Mesodermal cell (in vitro differentiated cells): ENCODE measurements around the gene TRAF5.
"Not testable (repeated sequence)": the region's sequence is repeated elsewhere in the genome, so short reads cannot be mapped to it uniquely, and the experiment has no call there.

Experiments
- H3K27ac ChIP-seq: 2 replicates; pipeline ENCODE4 v1.7.0; 2013; ENCODE audit warnings: mild to moderate bottlenecking, low read depth, low read length, moderate library complexity; ENCODE audit not compliant: severe bottlenecking
- H3K36me3 ChIP-seq: 2 replicates; pipeline ENCODE4 v1.7.1; 2013; ENCODE audit warnings: mild to moderate bottlenecking, low read length, moderate library complexity; ENCODE audit not compliant: control insufficient read depth, insufficient read depth
- H3K4me1 ChIP-seq: one replicate; pipeline ENCODE4 v1.7.1; 2013; ENCODE audit warnings: mild to moderate bottlenecking, low read length; ENCODE audit not compliant: insufficient read depth, control insufficient read depth, poor library complexity, severe bottlenecking
- H3K4me3 ChIP-seq: 2 replicates; pipeline ENCODE4 v1.7.0; 2013; ENCODE audit warnings: low read length, control low read depth, mild to moderate bottlenecking; ENCODE audit not compliant: insufficient read depth, poor library complexity, severe bottlenecking; ENCODE audit errors: extremely low read depth
- H3K9me3 ChIP-seq: 2 replicates; pipeline ENCODE4 v1.7.1; 2013; ENCODE audit warnings: mild to moderate bottlenecking, low read length, moderate library complexity; ENCODE audit not compliant: control insufficient read depth
- WGBS, 2 experiments: methylation state at CpG; one replicate each; pipeline ENCODE4 v1.1.5; 2013; ENCODE audit warnings: missing lambda C conversion rate in 2 of 2; ENCODE audit not compliant: insufficient coverage in 2 of 2; 5-methylcytosine and 5-hydroxymethylcytosine counted together

TRAF5 gene

DNA sequence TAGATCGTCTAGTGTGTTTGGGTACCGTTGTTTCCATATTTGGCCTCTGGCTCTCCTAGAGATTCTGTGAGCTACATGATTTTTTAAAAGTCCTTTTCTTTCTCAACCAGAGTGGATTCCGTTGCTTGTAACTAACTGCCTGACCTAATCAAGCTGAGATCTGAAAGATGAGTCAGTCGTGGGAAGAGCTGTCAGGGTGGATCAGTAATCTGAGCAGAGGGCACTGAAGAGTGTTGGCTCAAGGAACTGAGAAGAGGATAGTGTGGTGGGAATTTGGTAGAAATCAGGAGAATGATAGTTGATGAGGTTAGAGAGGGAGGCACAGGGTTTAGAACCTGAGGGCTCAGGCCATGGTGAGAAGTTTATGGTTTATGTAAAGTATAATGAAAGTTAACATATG is 52.2 kb downstream of the TRAF5 start:
- no peaks in the 10 kb centered on the region for H3K36me3 ChIP-seq
- H3K4me3 ChIP-seq = no peak overlapping the region
- H3K4me1 ChIP-seq = peaks cover 30% of the 10 kb centered on the region
- H3K27ac ChIP-seq = no peak overlapping the region
- WGBS, 2 experiments = 43 to 78% methylated on average over 1 to 4 of the region's 4 CpGs
- no peaks in the 10 kb centered on the region for H3K9me3 ChIP-seq

DNA sequence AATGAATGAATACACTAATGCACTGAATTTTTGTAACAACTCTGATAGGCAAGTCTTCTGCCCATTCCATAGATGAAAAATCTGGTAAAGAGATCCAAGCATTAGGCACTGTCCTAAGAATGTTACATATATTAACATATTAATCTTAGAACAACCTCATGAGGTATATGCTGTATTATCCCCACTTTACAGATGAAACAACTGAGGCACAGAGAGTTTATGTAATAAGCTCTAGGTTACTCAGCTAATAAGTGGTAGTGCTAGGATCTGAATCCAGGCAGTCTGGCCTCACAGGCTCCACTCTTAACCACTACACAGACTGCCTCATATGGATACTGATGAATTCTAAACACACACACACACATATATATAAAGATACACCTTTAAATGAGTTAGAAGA is 52.8 kb downstream of the TRAF5 start:
- H3K36me3 ChIP-seq = no peaks in the 10 kb centered on the region
- peaks cover 30% of the 10 kb centered on the region for H3K4me1 ChIP-seq
- H3K27ac ChIP-seq = no peak overlapping the region
- H3K9me3 ChIP-seq = no peaks in the 10 kb centered on the region
- no peak overlapping the region for H3K4me3 ChIP-seq

- 90 to 91% methylated on average over 3 of the region's 5 CpGs for WGBS, 2 experiments
- peaks cover 27% of the 10 kb centered on the region for H3K4me1 ChIP-seq
These were observed 55.0 kb downstream of the TRAF5 start for GRCh38 chr1:211381481-211382181.

DNA sequence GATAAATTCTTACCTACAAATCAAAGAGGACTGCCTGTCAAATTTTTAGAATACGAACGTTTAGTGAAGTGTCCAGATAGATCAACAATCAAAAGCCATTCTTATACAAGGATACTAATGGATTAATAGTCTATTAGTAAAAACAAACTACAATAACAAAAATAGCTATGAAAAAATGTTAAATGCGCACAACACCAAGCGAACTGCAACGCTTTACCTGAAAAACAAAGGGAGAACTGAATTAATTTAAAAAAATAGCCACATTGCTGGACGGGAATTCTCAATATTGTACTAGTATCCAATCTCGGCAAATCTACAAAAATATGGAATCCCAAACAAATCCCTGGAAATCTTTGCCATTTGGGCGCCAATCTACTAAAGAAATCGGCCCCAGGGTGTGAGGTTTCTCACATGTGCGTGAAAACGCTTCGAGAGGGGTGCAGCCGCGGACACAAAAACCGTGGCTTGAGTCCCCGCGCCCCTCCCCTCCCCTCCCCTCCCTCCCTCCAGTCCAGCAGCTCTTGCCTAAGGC is 55.6 kb downstream of the TRAF5 start:
- H3K4me1 ChIP-seq = peaks cover 21% of the 10 kb centered on the region
- WGBS, 2 experiments = 12 to 42% methylated on average over 2 to 5 of the region's 17 CpGs
- peak overlapping the region; percentile 93 for H3K27ac ChIP-seq
- H3K9me3 ChIP-seq = no peaks in the 10 kb centered on the region
- no peaks in the 10 kb centered on the region for H3K36me3 ChIP-seq
- peak overlapping the region; percentile 59 for H3K4me3 ChIP-seq

More at GRCh38 chr1:211381481-211382181, 55.0 kb downstream of the TRAF5 start:
- Histone ChIP-seq H3K27ac (no peak overlapping the region), H3K9me3 (no peaks in the 10 kb centered on the region), H3K4me3 (no peak overlapping the region), H3K36me3 (no peaks in the 10 kb centered on the region)

GRCh38 chr1:211382714-211383480 is 56.3 kb downstream of the TRAF5 start:
- H3K4me3 ChIP-seq = peak overlapping the region; percentile 59
- WGBS, 2 experiments = 12 to 18% methylated on average over 44 to 45 of the region's 49 CpGs
- peak overlapping the region; percentile 93 for H3K27ac ChIP-seq
- H3K9me3 ChIP-seq = no peaks in the 10 kb centered on the region
- no peaks in the 10 kb centered on the region for H3K36me3 ChIP-seq
- H3K4me1 ChIP-seq = peaks cover 14% of the 10 kb centered on the region

DNA sequence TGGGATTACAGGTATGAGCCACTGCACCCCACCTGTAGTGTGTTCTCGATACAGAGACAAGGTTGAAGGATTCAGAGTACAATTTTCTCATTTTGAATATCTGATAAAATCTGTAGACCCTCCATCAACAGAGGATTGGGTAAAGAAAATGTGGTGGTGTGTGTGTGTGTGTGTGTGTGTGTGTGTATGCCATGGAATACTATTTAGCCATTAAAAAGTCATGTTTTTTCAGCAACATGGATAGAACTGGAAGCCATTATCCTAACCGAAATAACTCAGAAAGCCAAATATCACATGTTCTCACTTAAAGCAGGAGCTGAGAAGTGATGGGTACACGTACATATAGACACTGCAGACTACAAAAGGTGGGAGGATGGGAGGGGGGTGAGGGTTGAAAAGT is 57.9 kb downstream of the TRAF5 start:
- Histone ChIP-seq H3K27ac (no peak overlapping the region), H3K4me3 (no peak overlapping the region), H3K9me3 (no peaks in the 10 kb centered on the region), H3K36me3 (no peaks in the 10 kb centered on the region), H3K4me1 (peaks cover 4% of the 10 kb centered on the region)
- WGBS, 2 experiments = 100% methylated on average over 1 of the region's 3 CpGs; no CpG with 5 or more reads in 1 of the 2 experiments

GRCh38 chr1:211386921-211387320 is 60.3 kb downstream of the TRAF5 start:
- H3K4me3 ChIP-seq = no peak overlapping the region
- no CpG with 5 or more reads among the region's 2 CpGs for WGBS, 2 experiments
- H3K27ac ChIP-seq = no peak overlapping the region
- H3K4me1 ChIP-seq = peaks cover 4% of the 10 kb centered on the region
- H3K36me3 ChIP-seq = no peaks in the 10 kb centered on the region
- no peaks in the 10 kb centered on the region for H3K9me3 ChIP-seq

GRCh38 chr1:211390829-211391228 is 64.2 kb downstream of the TRAF5 start:
- H3K4me3 ChIP-seq, H3K9me3 ChIP-seq, H3K27ac ChIP-seq, H3K4me1 ChIP-seq, H3K36me3 ChIP-seq: not testable (repeated sequence)
- WGBS, 2 experiments = 88 to 89% methylated on average over 5 to 6 of the region's 7 CpGs

DNA sequence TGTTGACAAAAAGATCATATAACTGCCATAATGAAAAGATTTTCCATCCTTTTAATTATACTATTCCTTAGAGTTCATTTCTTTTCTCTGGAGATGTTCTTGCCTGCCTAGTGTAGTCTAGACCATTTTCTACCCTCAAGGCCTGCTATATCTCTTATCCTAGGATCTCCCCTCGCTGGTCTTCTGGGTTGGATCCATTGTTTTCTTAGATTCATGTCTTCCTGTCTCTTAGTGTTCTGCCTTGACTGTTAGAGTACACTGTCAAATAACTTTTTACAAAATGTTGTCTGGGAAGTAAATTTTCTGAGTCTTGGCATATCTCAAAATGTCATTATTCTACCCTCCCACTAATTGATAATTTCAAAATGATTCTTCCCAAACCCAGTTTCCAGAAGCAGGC is 66.6 kb downstream of the TRAF5 start:
- H3K4me3 ChIP-seq = no peak overlapping the region
- H3K27ac ChIP-seq = no peak overlapping the region
- H3K36me3 ChIP-seq = no peaks in the 10 kb centered on the region
- WGBS, 2 experiments = no CpG with 5 or more reads among the region's 1 CpG
- no peaks in the 10 kb centered on the region for H3K9me3 ChIP-seq
- H3K4me1 ChIP-seq = no peaks in the 10 kb centered on the region

GRCh38 chr1:211398266-211398930 is 71.8 kb downstream of the TRAF5 start:
- WGBS, 2 experiments = 3 to 38% methylated on average over 3 to 8 of the region's 13 CpGs
- not testable (repeated sequence) for H3K27ac ChIP-seq, H3K36me3 ChIP-seq, H3K9me3 ChIP-seq, H3K4me1 ChIP-seq, H3K4me3 ChIP-seq
